ENCODE measurements around the gene FLT3LG. TPM values are rescaled to one million over a fixed set of nuclear protein-coding genes. Genes with fewer than 3 reads are reported as not detected.

Gene FLT3LG
- total and polyA plus RNA-seq, 9 of the 15 experiments (the other 6 are each of a cell fraction or from before 2014, with no cell fraction given) = 0.31 to 6.4 (median 1.1) TPM

GRCh38 chr19:49533551-49534488, 59.8 kb downstream of the FLT3LG start (continued):
- TF ChIP-seq ETV6 (IDR thresholded peaks at IDR 0.05; ENCODE audit: borderline replicate concordance in 1 of 2, low read depth in 2 of 2, low read length in 1 of 2) (no peak), ETV6 (CRISPR knock-in tag; IDR thresholded peaks at IDR 0.05; ENCODE audit: borderline replicate concordance) (peak; percentile 85; the same call in 1 of the 2 replicates), ZFP36 (IDR thresholded peaks at IDR 0.05; ENCODE audit: low read depth, low read length, partially characterized antibody) (no peak), ZFP91 (CRISPR knock-in tag; IDR thresholded peaks at IDR 0.05) (no peak), CBX1 (IDR thresholded peaks at IDR 0.05; ENCODE audit: low read depth) (no peak; the same call in 1 of the 2 replicates), HDAC1 (IDR thresholded peaks at IDR 0.05) (peak in 1 of 2 experiments; percentile 85; a peak in 1 of 4 replicates), HCFC1 (IDR thresholded peaks at IDR 0.05; ENCODE audit: low read depth, low read length) (0 out of 2 replicates have a peak, but pooled peaks have one; percentile 12), ZFP1 (CRISPR knock-in tag; IDR thresholded peaks at IDR 0.05) (no peak), PURB (CRISPR knock-in tag; IDR thresholded peaks at IDR 0.05; ENCODE audit: low read depth) (no peak), E2F6 (IDR thresholded peaks at IDR 0.05; ENCODE audit: borderline replicate concordance in 1 of 2, extremely low read depth in 1 of 2, insufficient read depth in 1 of 2, insufficient read length in 1 of 2, low read depth in 1 of 2, low read length in 1 of 2, poor library complexity in 1 of 2, severe bottlenecking in 1 of 2) (peak; percentile 82 to 83), E4F1 (CRISPR knock-in tag; IDR thresholded peaks at IDR 0.05; ENCODE audit: borderline replicate concordance) (no peak), RCOR1 (IDR thresholded peaks at IDR 0.05; ENCODE audit: borderline replicate concordance in 1 of 2, low read depth in 2 of 2, low read length in 2 of 2) (no peak; a peak in 1 of 4 replicates), ZBTB2 (IDR thresholded peaks at IDR 0.05) (peak; percentile 64; the same call in 1 of the 2 replicates)
